Sigmoid colon (tissue), 7 donors: ENCODE results near the gene TIA1. TPM values are rescaled to one million over a fixed set of nuclear protein-coding genes. Genes with fewer than 3 reads are reported as not detected.
A peak's percentile ranks its signal among the peaks of the same experiment; 100 is the strongest.
"Not testable (repeated sequence)": the region's sequence is repeated elsewhere in the genome, so short reads cannot be mapped to it uniquely, and the experiment has no call there.

Source experiments
- DNase-seq: peaks from one replicate; pipeline ENCODE4 v3.0.0-alpha.2; 2019
- H3K27ac ChIP-seq, 4 donors: fragments of 200-600 bp; sonication (generic); one replicate each; pipeline ENCODE4 v1.5.1; 2016 to 2019; ENCODE audit warnings: mild to moderate bottlenecking in 1 of 4
- H3K27me3 ChIP-seq, 3 donors: fragments of 200-600 bp; sonication (generic); one replicate each; pipeline ENCODE4 v1.5.1; 2019; ENCODE audit warnings: mild to moderate bottlenecking in 1 of 3
- H3K36me3 ChIP-seq, 4 donors: fragments of 200-600 bp; sonication (generic); one replicate each; pipeline ENCODE4 v1.5.1; 2016 to 2019
- H3K4me1 ChIP-seq, 4 donors: fragments of 200-600 bp; sonication (generic); one replicate each; pipeline ENCODE4 v1.5.1; 2017 to 2019
- H3K4me3 ChIP-seq, 4 donors: fragments of 200-600 bp; sonication (generic); one replicate each; pipeline ENCODE4 v1.5.1; 2017 to 2019; ENCODE audit warnings: mild to moderate bottlenecking in 2 of 4, moderate library complexity in 1 of 4
- H3K9me3 ChIP-seq, 4 donors: fragments of 200-600 bp in 3 of 4; sonication (generic) in 3 of 4; one replicate each; pipeline versions ENCODE4 v1.5.1 to v1.6.1; 2013 to 2019
- CTCF ChIP-seq, 4 experiments: fragments of 450-650 bp in 3 of 4; fragments of 200-600 bp in 1 of 4; IDR thresholded peaks; one replicate each; pipeline ENCODE4 v1.5.1; 2016 to 2019; ENCODE audit warnings: antibody characterized with exemption in 4 of 4, mild to moderate bottlenecking in 3 of 4, moderate library complexity in 2 of 4
- EP300 ChIP-seq, 4 donors: sonication (generic); formaldehyde crosslinking; IDR thresholded peaks; one replicate each; pipeline ENCODE4 v1.6.1; 2017; ENCODE audit warnings: antibody characterized with exemption in 4 of 4
- POLR2A ChIP-seq, 2 donors: fragments of 450-650 bp; IDR thresholded peaks; one replicate each; pipeline ENCODE4 v1.6.1; 2016; ENCODE audit warnings: antibody characterized with exemption in 2 of 2, mild to moderate bottlenecking in 2 of 2, moderate library complexity in 2 of 2
- POLR2AphosphoS5 ChIP-seq, 4 donors: sonication (generic); formaldehyde crosslinking; IDR thresholded peaks; one replicate each; pipeline ENCODE4 v1.6.1; 2017; ENCODE audit warnings: antibody characterized with exemption in 4 of 4
- WGBS, 2 donors: extraction: QIAGEN DNeasy Blood & Tissue Kit; methylation state at CpG; one replicate each; pipeline ENCODE4 v1.1.7; 2013; 5-methylcytosine and 5-hydroxymethylcytosine counted together
- intact Hi-C: fragments of 100-400 bp; cut with DNase I; formaldehyde crosslinking; loops from one replicate; pipeline ENCODE4 v1.15.1; 2023
- polyA plus RNA-seq, 3 donors: library from polyadenylated mRNA; stranded (reverse); fragments of 200-250 nt; gene quantifications; one replicate each; pipeline ENCODE4 v1.2.3, GENCODE V29; 2013
- total RNA-seq, 4 donors: library from RNA; depleted of rRNA; stranded (reverse); fragments of >200 nt; gene quantifications; one replicate each; pipeline ENCODE4 v1.1.0, GENCODE V29; 2016
- donor health status: healthy with polysubstance abuse.
- donor health status: Bipolar disorder and iron deficiency.
- donor health status: healthy.

Gene TIA1
- total and polyA plus RNA-seq, 7 donors: 9.7 to 132 (median 94.8) TPM

- no peaks in the 10 kb centered on the region for H3K4me1 ChIP-seq
- no peak for DNase-seq
- peaks cover 5 to 32% (median 9%) of the 10 kb centered on the region in 4 donors for H3K36me3 ChIP-seq
- no peaks in the 10 kb centered on the region for H3K27me3 ChIP-seq
- H3K4me3 ChIP-seq: no peak overlapping the region
- intact Hi-C loops: no loop called here
- WGBS, 2 donors: 47 to 72% methylated on average over 3 of the region's 3 CpGs
- H3K9me3 ChIP-seq: no peaks in the 10 kb centered on the region
- H3K27ac ChIP-seq: no peak overlapping the region
- TF ChIP-seq POLR2AphosphoS5 (IDR thresholded peaks at IDR 0.05) (no peak), EP300 (IDR thresholded peaks at IDR 0.05) (no peak), POLR2A (IDR thresholded peaks at IDR 0.05) (no peak), CTCF (IDR thresholded peaks at IDR 0.05) (no peak)
These were observed 21.9 kb upstream of the TIA1 start for GRCh38 chr2:70270323-70270722.

GRCh38 chr2:70269422-70270302, 21.2 kb upstream of the TIA1 start:
- H3K27ac ChIP-seq, DNase-seq, intact Hi-C loops, H3K27me3 ChIP-seq, H3K4me1 ChIP-seq, H3K9me3 ChIP-seq, H3K4me3 ChIP-seq: not testable (repeated sequence)
- H3K36me3 ChIP-seq: peaks cover 0 to 33% (median 5%) of the 10 kb centered on the region in 4 donors
- WGBS, 2 donors: 94 to 95% methylated on average over 18 of the region's 18 CpGs

GRCh38 chr2:70266925-70267324, 18.5 kb upstream of the TIA1 start:
- H3K4me3 ChIP-seq, intact Hi-C loops, H3K4me1 ChIP-seq, H3K9me3 ChIP-seq, DNase-seq, H3K27ac ChIP-seq, H3K27me3 ChIP-seq: not testable (repeated sequence)
- 98% methylated on average over 30 of the region's 30 CpGs for WGBS, 2 donors
- peaks cover 0 to 57% (median 6%) of the 10 kb centered on the region in 4 donors for H3K36me3 ChIP-seq

- no peak for DNase-seq
- WGBS, 2 donors: 83 to 85% methylated on average over 1 of the region's 1 CpG
- peak overlapping the region in 3 of 4 donors; percentile 88 to 95 (median 94) for H3K27ac ChIP-seq
- H3K27me3 ChIP-seq: no peaks in the 10 kb centered on the region
- H3K4me1 ChIP-seq: peaks cover 0 to 40% (median 34%) of the 10 kb centered on the region in 4 donors
- no peaks in the 10 kb centered on the region for H3K9me3 ChIP-seq
- peak overlapping the region in 1 of 4 donors; percentile 10 for H3K4me3 ChIP-seq
- intact Hi-C loops: no loop called here
- H3K36me3 ChIP-seq: peaks cover 0 to 59% (median 6%) of the 10 kb centered on the region in 4 donors
- no peak for TF ChIP-seq EP300 (IDR thresholded peaks at IDR 0.05)
- TF ChIP-seq POLR2AphosphoS5 (IDR thresholded peaks at IDR 0.05): no peak
- no peak for TF ChIP-seq POLR2A (IDR thresholded peaks at IDR 0.05)
- no peak for TF ChIP-seq CTCF (IDR thresholded peaks at IDR 0.05)
These were observed 13.1 kb upstream of the TIA1 start for GRCh38 chr2:70261501-70261900.

GRCh38 chr2:70258532-70258875, 10.1 kb upstream of the TIA1 start:
- peak overlapping the region; percentile 88 to 95 (median 91) for H3K27ac ChIP-seq
- peak; percentile 90 for DNase-seq
- intact Hi-C loops: loop anchor here (5.0 to 10.0 kb wide), 2 partner anchors 34 to 174 kb away; partner anchors contain the start of genes PCBP1 and SNRPG

More at GRCh38 chr2:70258532-70258875, 10.1 kb upstream of the TIA1 start:
- no peaks in the 10 kb centered on the region for H3K27me3 ChIP-seq
- H3K36me3 ChIP-seq: peaks cover 0 to 29% (median 1%) of the 10 kb centered on the region in 4 donors
- 3 to 21% methylated on average over 12 of the region's 12 CpGs for WGBS, 2 donors
- peaks cover 0 to 40% (median 34%) of the 10 kb centered on the region in 4 donors for H3K4me1 ChIP-seq
- no peak for TF ChIP-seq POLR2A (IDR thresholded peaks at IDR 0.05)
- TF ChIP-seq EP300 (IDR thresholded peaks at IDR 0.05): no peak
- no peak for TF ChIP-seq POLR2AphosphoS5 (IDR thresholded peaks at IDR 0.05)
- no peak for TF ChIP-seq CTCF (IDR thresholded peaks at IDR 0.05)
- no peaks in the 10 kb centered on the region for H3K9me3 ChIP-seq
- H3K4me3 ChIP-seq: peak overlapping the region; percentile 70 to 92 (median 76)
